ENCODE data around the gene CGNL1. TPM values are rescaled to one million over a fixed set of nuclear protein-coding genes. Genes with fewer than 3 reads are reported as not detected.

Gene CGNL1
- total RNA-seq, 1 experiment from 2014 or later, result 0.31 TPM

GRCh38 chr15:57537072-57537471, 160.8 kb downstream of the CGNL1 start:
- no TSS peak for BruUV-seq (replicated peaks)
- Histone ChIP-seq H3K4me1 (replicated peaks; ENCODE audit: insufficient read depth) (no peaks in the 10 kb centered on the region), H3K79me2 (ENCODE audit: low read depth) (no peaks in the 10 kb centered on the region), H4K20me1 (ENCODE audit: insufficient read depth) (no peaks in the 10 kb centered on the region), H3K27ac (no peak overlapping the region), H3K4me3 (no peak overlapping the region), H3K9me3 (ENCODE audit: insufficient read depth, low read depth) (no peaks in the 10 kb centered on the region), H3K9me2 (ENCODE audit: insufficient read depth) (no peaks in the 10 kb centered on the region), H3K4me2 (no peak overlapping the region), H3K36me3 (ENCODE audit: low read depth) (no peaks in the 10 kb centered on the region), H3F3A (ENCODE audit: insufficient read depth, low read depth) (no peaks in the 10 kb centered on the region), H3K27me3 (ENCODE audit: insufficient read depth, low read depth) (no peaks in the 10 kb centered on the region), H2AFZ (no peak overlapping the region)
- ChIA-PET POLR2A (ENCODE audit: unreplicated experiment) (no interaction called here), CTCF (no interaction called here)
- TF ChIP-seq EZH2 (IDR thresholded peaks at IDR 0.05; ENCODE audit: low read depth), result no peak
- peak in 1 of 2 experiments; percentile 39 for DNase-seq
- intact Hi-C loops (cut with micrococcal nuclease; ENCODE audit: unreplicated experiment), result no loop called here

- Histone ChIP-seq H3K4me1 (replicated peaks; ENCODE audit: insufficient read depth) (no peaks in the 10 kb centered on the region), H3F3A (ENCODE audit: insufficient read depth, low read depth) (no peaks in the 10 kb centered on the region), H3K27me3 (ENCODE audit: insufficient read depth, low read depth) (no peaks in the 10 kb centered on the region), H2AFZ (no peak overlapping the region), H3K4me3 (no peak overlapping the region), H3K9me2 (ENCODE audit: insufficient read depth) (no peaks in the 10 kb centered on the region), H3K36me3 (ENCODE audit: low read depth) (no peaks in the 10 kb centered on the region), H3K4me2 (no peak overlapping the region), H4K20me1 (ENCODE audit: insufficient read depth) (no peaks in the 10 kb centered on the region), H3K79me2 (ENCODE audit: low read depth) (no peaks in the 10 kb centered on the region), H3K27ac (no peak overlapping the region), H3K9me3 (ENCODE audit: insufficient read depth, low read depth) (no peaks in the 10 kb centered on the region)
- DNase-seq, result no peak
- intact Hi-C loops (cut with micrococcal nuclease; ENCODE audit: unreplicated experiment), result no loop called here
- no peak for TF ChIP-seq EZH2 (IDR thresholded peaks at IDR 0.05; ENCODE audit: low read depth)
- TF ChIP-seq, protein P1, sequence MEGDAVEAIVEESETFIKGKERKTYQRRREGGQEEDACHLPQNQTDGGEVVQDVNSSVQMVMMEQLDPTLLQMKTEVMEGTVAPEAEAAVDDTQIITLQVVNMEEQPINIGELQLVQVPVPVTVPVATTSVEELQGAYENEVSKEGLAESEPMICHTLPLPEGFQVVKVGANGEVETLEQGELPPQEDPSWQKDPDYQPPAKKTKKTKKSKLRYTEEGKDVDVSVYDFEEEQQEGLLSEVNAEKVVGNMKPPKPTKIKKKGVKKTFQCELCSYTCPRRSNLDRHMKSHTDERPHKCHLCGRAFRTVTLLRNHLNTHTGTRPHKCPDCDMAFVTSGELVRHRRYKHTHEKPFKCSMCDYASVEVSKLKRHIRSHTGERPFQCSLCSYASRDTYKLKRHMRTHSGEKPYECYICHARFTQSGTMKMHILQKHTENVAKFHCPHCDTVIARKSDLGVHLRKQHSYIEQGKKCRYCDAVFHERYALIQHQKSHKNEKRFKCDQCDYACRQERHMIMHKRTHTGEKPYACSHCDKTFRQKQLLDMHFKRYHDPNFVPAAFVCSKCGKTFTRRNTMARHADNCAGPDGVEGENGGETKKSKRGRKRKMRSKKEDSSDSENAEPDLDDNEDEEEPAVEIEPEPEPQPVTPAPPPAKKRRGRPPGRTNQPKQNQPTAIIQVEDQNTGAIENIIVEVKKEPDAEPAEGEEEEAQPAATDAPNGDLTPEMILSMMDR (conservative IDR thresholded peaks at IDR 0.05), result no peak
- ChIA-PET CTCF (no interaction called here), POLR2A (ENCODE audit: unreplicated experiment) (interaction anchor here (0.6 kb wide), 1 partner anchor 79 kb away, joined by 5 read pairs; no protein-coding TSS in a partner anchor)
- BruUV-seq (replicated peaks), result no TSS peak
Measured at GRCh38 chr15:57537488-57538264, 161.4 kb downstream of the CGNL1 start.

DNA sequence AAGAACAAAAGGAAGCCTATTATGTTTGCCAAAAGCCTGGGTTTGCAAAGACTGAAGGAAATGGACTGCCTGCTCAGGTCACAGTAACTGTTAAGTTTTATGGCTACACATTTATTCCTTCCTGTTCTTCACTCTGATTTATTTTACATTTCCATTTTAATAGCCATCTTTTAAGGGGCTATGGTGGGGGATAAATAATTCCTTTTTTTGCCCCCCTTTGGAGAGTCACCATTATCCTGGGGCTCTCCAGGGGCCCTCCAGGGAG, 161.9 kb downstream of the CGNL1 start:
- ChIA-PET CTCF (no interaction called here), POLR2A (ENCODE audit: unreplicated experiment) (no interaction called here)
- no peak overlapping the region for H3K4me2 ChIP-seq
- no peaks in the 10 kb centered on the region for H3K79me2 ChIP-seq (ENCODE audit: low read depth)
- no peak overlapping the region for H3K4me3 ChIP-seq
- no peaks in the 10 kb centered on the region for H3K36me3 ChIP-seq (ENCODE audit: low read depth)
- no peak overlapping the region for H3K27ac ChIP-seq
- DNase-seq, result no peak
- intact Hi-C loops (cut with micrococcal nuclease; ENCODE audit: unreplicated experiment), result no loop called here
- H3K4me1 ChIP-seq (replicated peaks; ENCODE audit: insufficient read depth), result no peaks in the 10 kb centered on the region
- H3F3A ChIP-seq (ENCODE audit: insufficient read depth, low read depth), result no peaks in the 10 kb centered on the region
- H2AFZ ChIP-seq, result no peak overlapping the region
- no TSS peak for BruUV-seq (replicated peaks)
- no peak for TF ChIP-seq EZH2 (IDR thresholded peaks at IDR 0.05; ENCODE audit: low read depth)
- TF ChIP-seq, protein P1 (conservative IDR thresholded peaks at IDR 0.05), result no peak
- H4K20me1 ChIP-seq (ENCODE audit: insufficient read depth), result no peaks in the 10 kb centered on the region
- H3K9me3 ChIP-seq (ENCODE audit: insufficient read depth, low read depth), result no peaks in the 10 kb centered on the region
- H3K9me2 ChIP-seq (ENCODE audit: insufficient read depth), result no peaks in the 10 kb centered on the region
- no peaks in the 10 kb centered on the region for H3K27me3 ChIP-seq (ENCODE audit: insufficient read depth, low read depth)

DNA sequence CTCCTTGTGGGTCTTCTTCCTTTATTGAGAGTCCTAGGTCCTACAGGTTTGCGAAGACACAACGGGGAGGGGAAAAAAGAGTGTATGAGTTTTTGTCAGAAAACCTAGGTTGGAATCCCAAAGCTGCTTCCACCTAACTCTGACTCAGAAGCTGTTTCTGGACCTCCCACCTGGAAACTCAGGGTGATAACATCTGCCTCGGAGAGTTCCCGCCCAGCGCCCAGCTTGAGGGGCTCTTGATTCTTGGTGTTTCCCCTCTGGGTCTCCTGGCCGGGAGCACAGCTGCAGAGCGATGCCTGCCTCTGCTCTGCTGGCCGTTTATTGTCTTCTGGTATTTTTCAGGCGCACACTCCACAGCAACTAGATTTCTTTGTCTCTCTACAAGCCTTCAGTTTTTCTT, 162.5 kb downstream of the CGNL1 start:
- no TSS peak for BruUV-seq (replicated peaks)
- Histone ChIP-seq H2AFZ (no peak overlapping the region), H3K4me1 (replicated peaks; ENCODE audit: insufficient read depth) (no peaks in the 10 kb centered on the region), H4K20me1 (ENCODE audit: insufficient read depth) (no peaks in the 10 kb centered on the region), H3K79me2 (ENCODE audit: low read depth) (no peaks in the 10 kb centered on the region), H3K9me3 (ENCODE audit: insufficient read depth, low read depth) (no peaks in the 10 kb centered on the region), H3K4me3 (no peak overlapping the region), H3K27ac (no peak overlapping the region), H3K36me3 (ENCODE audit: low read depth) (no peaks in the 10 kb centered on the region), H3K4me2 (no peak overlapping the region), H3K9me2 (ENCODE audit: insufficient read depth) (no peaks in the 10 kb centered on the region), H3F3A (ENCODE audit: insufficient read depth, low read depth) (no peaks in the 10 kb centered on the region), H3K27me3 (ENCODE audit: insufficient read depth, low read depth) (no peaks in the 10 kb centered on the region)
- DNase-seq, result no peak
- POLR2A ChIA-PET (ENCODE audit: unreplicated experiment), result no interaction called here
- intact Hi-C loops (cut with micrococcal nuclease; ENCODE audit: unreplicated experiment), result no loop called here
- CTCF ChIA-PET, result no interaction called here
- TF ChIP-seq EZH2 (IDR thresholded peaks at IDR 0.05; ENCODE audit: low read depth), result no peak
- TF ChIP-seq, protein P1 (conservative IDR thresholded peaks at IDR 0.05), result no peak
